ENCODE results near the gene EPB41L5. TPM values are rescaled to one million over a fixed set of nuclear protein-coding genes. Genes with fewer than 3 reads are reported as not detected.

Gene EPB41L5
- total RNA-seq, 1 experiment from 2014 or later = 34.9 TPM

- Mint-ChIP-seq H3K27me3 (ENCODE audit: low read depth) (no peaks in the 10 kb centered on the region), H3K36me3 (no peaks in the 10 kb centered on the region), H3K4me3 (no peak overlapping the region), H3K9me3 (no peaks in the 10 kb centered on the region), H3K4me1 (peaks cover 4% of the 10 kb centered on the region), H3K27ac (no peak overlapping the region)
- ChIA-PET POLR2A (no interaction called here), CTCF (interaction anchor here (1.1 to 1.5 kb wide), 2 partner anchors 34 to 104 kb away, joined by 4 read pairs; no protein-coding TSS in a partner anchor)
- ATAC-seq (no peak), DNase-seq (ENCODE audit: low spot score) (no peak)
- TF ChIP-seq ZSCAN18 (CRISPR knock-in tag; IDR thresholded peaks at IDR 0.05) = no peak
- TF ChIP-seq ZNF281 (CRISPR knock-in tag; IDR thresholded peaks at IDR 0.05) = no peak
- no peak for TF ChIP-seq GABPB1 (CRISPR knock-in tag; IDR thresholded peaks at IDR 0.05)
- no peak for TF ChIP-seq NR1H2 (CRISPR knock-in tag; IDR thresholded peaks at IDR 0.05)
- TF ChIP-seq FOXP4 (CRISPR knock-in tag; IDR thresholded peaks at IDR 0.05) = no peak
- TF ChIP-seq IRF1 (CRISPR knock-in tag; IDR thresholded peaks at IDR 0.05) = no peak
These were observed 196.8 kb downstream of the EPB41L5 start for GRCh38 chr2:120209427-120210269.

GRCh38 chr2:120210270-120210693, 197.4 kb downstream of the EPB41L5 start:
- no peak for DNase-seq (ENCODE audit: low spot score)
- POLR2A ChIA-PET = no interaction called here
- no peaks in the 10 kb centered on the region for H3K27me3 Mint-ChIP-seq (ENCODE audit: low read depth)
- no peaks in the 10 kb centered on the region for H3K36me3 Mint-ChIP-seq
- H3K4me3 Mint-ChIP-seq = no peak overlapping the region
- H3K27ac Mint-ChIP-seq = no peak overlapping the region
- H3K9me3 Mint-ChIP-seq = no peaks in the 10 kb centered on the region
- peaks cover 4% of the 10 kb centered on the region for H3K4me1 Mint-ChIP-seq
- no peak for ATAC-seq
- CTCF ChIA-PET = interaction anchor here (1.5 kb wide), 1 partner anchor 35 kb away, joined by 4 read pairs; no protein-coding TSS in a partner anchor
- no peak for TF ChIP-seq GABPB1 (CRISPR knock-in tag; IDR thresholded peaks at IDR 0.05)
- TF ChIP-seq TEAD4 (CRISPR knock-in tag; IDR thresholded peaks at IDR 0.05) = no peak
- no peak for TF ChIP-seq ZNF219 (CRISPR knock-in tag; IDR thresholded peaks at IDR 0.05; ENCODE audit: borderline replicate concordance)
- TF ChIP-seq ATF2 (CRISPR knock-in tag; IDR thresholded peaks at IDR 0.05; ENCODE audit: borderline replicate concordance, low read depth) = no peak
- no peak for TF ChIP-seq SMAD4 (CRISPR knock-in tag; IDR thresholded peaks at IDR 0.05)
- no peak for TF ChIP-seq NR3C1 (CRISPR knock-in tag; conservative IDR thresholded peaks at IDR 0.05; ENCODE audit: low read depth)
- no peak for TF ChIP-seq OVOL2 (CRISPR knock-in tag; IDR thresholded peaks at IDR 0.05; ENCODE audit: borderline replicate concordance)
- no peak for TF ChIP-seq ELF4 (CRISPR knock-in tag; IDR thresholded peaks at IDR 0.05; ENCODE audit: low read depth)
- no peak for TF ChIP-seq MAX (CRISPR knock-in tag; IDR thresholded peaks at IDR 0.05)
- TF ChIP-seq MYBL2 (CRISPR knock-in tag; IDR thresholded peaks at IDR 0.05) = no peak
- no peak for TF ChIP-seq CREB1 (CRISPR knock-in tag; IDR thresholded peaks at IDR 0.05)
- TF ChIP-seq MLX (CRISPR knock-in tag; IDR thresholded peaks at IDR 0.05) = no peak
- no peak for TF ChIP-seq IRF1 (CRISPR knock-in tag; IDR thresholded peaks at IDR 0.05)
- TF ChIP-seq FOXP1 (CRISPR knock-in tag; IDR thresholded peaks at IDR 0.05; ENCODE audit: borderline replicate concordance) = no peak
